Caco-2 (cell line): ENCODE data around the gene GABRP. TPM values are rescaled to one million over a fixed set of nuclear protein-coding genes. Genes with fewer than 3 reads are reported as not detected.

ENCODE experiments used
- BruUV-seq: library from RNA; stranded (reverse); fragments of 400-500 nt; replicated peaks from 2 replicates; lab custom pipeline; 2021; lab: Mats Ljungman, UMichigan
- CTCF ChIA-PET: fragments of 300-600 bp; sonication (Branson Sonifier 250); formaldehyde crosslinking; loops from one replicate; lab custom pipeline; 2022; ENCODE audit warnings: antibody characterized with exemption; lab: Charles Lee
- POLR2A ChIA-PET: fragments of 300-600 bp; sonication (Branson Sonifier 250); formaldehyde crosslinking; loops from one replicate; lab custom pipeline; 2022; ENCODE audit warnings: antibody characterized with exemption; lab: Charles Lee
- DNase-seq, 2 experiments: peaks; one replicate each; pipeline versions ENCODE4 v3.0.0 to v3.0.0-alpha.2; 2020 to 2022
- H3K27me3 ChIP-seq: replicated peaks from 2 replicates; pipeline ENCODE4 v1.6.0; 2011; ENCODE audit warnings: low read length; ENCODE audit not compliant: control insufficient read depth, insufficient read depth
- H3K36me3 ChIP-seq: 2 replicates; pipeline ENCODE4 v1.5.1; 2011; ENCODE audit warnings: low read length; ENCODE audit not compliant: control insufficient read depth, insufficient read depth
- H3K4me1 ChIP-seq: fragments of 250-450 bp; sonication (Bioruptor Pico); 2 replicates; pipeline ENCODE4 v1.5.1; 2020; ENCODE audit warnings: mild to moderate bottlenecking
- H3K4me3 ChIP-seq: 2 replicates; pipeline ENCODE4 v1.5.1; 2011; ENCODE audit warnings: low read depth, mild to moderate bottlenecking, control low read depth, low read length
- H3K9me3 ChIP-seq: fragments of 250-450 bp; sonication (Bioruptor Pico); 2 replicates; pipeline ENCODE4 v1.5.1; 2020; ENCODE audit warnings: mild to moderate bottlenecking, moderate library complexity
- H3K27ac Mint-ChIP-seq: one replicate; pipeline ENCODE4 v1.8.0; 2022; ENCODE audit warnings: mixed read lengths; ENCODE audit not compliant: unreplicated experiment
- H3K27me3 Mint-ChIP-seq: one replicate; pipeline ENCODE4 v1.8.0; 2022; ENCODE audit warnings: mixed read lengths; ENCODE audit not compliant: insufficient read depth, unreplicated experiment
- H3K36me3 Mint-ChIP-seq: one replicate; pipeline ENCODE4 v1.8.0; 2022; ENCODE audit warnings: mild to moderate bottlenecking, mixed read lengths; ENCODE audit not compliant: insufficient read depth, unreplicated experiment
- H3K4me1 Mint-ChIP-seq: one replicate; pipeline ENCODE4 v1.8.0; 2022; ENCODE audit warnings: low read depth, mixed read lengths; ENCODE audit not compliant: unreplicated experiment
- H3K4me3 Mint-ChIP-seq: one replicate; pipeline ENCODE4 v1.8.0; 2022; ENCODE audit warnings: mild to moderate bottlenecking, moderate library complexity, mixed read lengths; ENCODE audit not compliant: unreplicated experiment
- H3K9me3 Mint-ChIP-seq: one replicate; pipeline ENCODE4 v1.8.0; 2022; ENCODE audit warnings: mixed read lengths; ENCODE audit not compliant: unreplicated experiment
- intact Hi-C: fragments of 100-400 bp; cut with micrococcal nuclease; formaldehyde crosslinking; loops from one replicate; pipeline ENCODE4 v1.10.0; 2022; ENCODE audit not compliant: unreplicated experiment
- total RNA-seq: library from RNA; stranded (reverse); gene quantifications from 2 replicates; pipeline ENCODE4 v1.2.3, GENCODE V29; 2022
- TF ChIP-seq, protein P1 (sequence below), 2 experiments: fragments of 200-600 bp in 1 of 2; IDR thresholded peaks; 1 replicate in 1 of 2; 2 replicates in 1 of 2; pipeline versions ENCODE4 v1.5.1 to v1.8.0; 2011 to 2022; ENCODE audit warnings: antibody characterized with exemption in 1 of 2, control low read depth in 1 of 2, inconsistent platforms in 1 of 2, low read depth in 1 of 2, low read length in 1 of 2, mild to moderate bottlenecking in 1 of 2, moderate library complexity in 1 of 2; ENCODE audit not compliant: insufficient read depth in 1 of 2, severe bottlenecking in 1 of 2, unreplicated experiment in 1 of 2

Gene GABRP
- total RNA-seq, 1 experiment from 2014 or later: 4.8 TPM

- ChIA-PET POLR2A (no interaction called here), CTCF (no interaction called here)
- Histone ChIP-seq H3K27me3 (no peaks in the 10 kb centered on the region), H3K4me3 (no peak overlapping the region), H3K36me3 (no peaks in the 10 kb centered on the region), H3K4me1 (peaks cover 26% of the 10 kb centered on the region), H3K9me3 (no peaks in the 10 kb centered on the region)
- no peaks in the 10 kb centered on the region for H3K36me3 Mint-ChIP-seq
- no peak for DNase-seq
- no peaks in the 10 kb centered on the region for H3K9me3 Mint-ChIP-seq
- no TSS peak for BruUV-seq
- peaks cover 15% of the 10 kb centered on the region for H3K27me3 Mint-ChIP-seq
- intact Hi-C loops: loop anchor here (10.0 kb wide), 1 partner anchor 173 kb away; no protein-coding TSS in a partner anchor
- peaks cover 5% of the 10 kb centered on the region for H3K4me1 Mint-ChIP-seq
- no peak overlapping the region for H3K27ac Mint-ChIP-seq
- TF ChIP-seq, protein P1, sequence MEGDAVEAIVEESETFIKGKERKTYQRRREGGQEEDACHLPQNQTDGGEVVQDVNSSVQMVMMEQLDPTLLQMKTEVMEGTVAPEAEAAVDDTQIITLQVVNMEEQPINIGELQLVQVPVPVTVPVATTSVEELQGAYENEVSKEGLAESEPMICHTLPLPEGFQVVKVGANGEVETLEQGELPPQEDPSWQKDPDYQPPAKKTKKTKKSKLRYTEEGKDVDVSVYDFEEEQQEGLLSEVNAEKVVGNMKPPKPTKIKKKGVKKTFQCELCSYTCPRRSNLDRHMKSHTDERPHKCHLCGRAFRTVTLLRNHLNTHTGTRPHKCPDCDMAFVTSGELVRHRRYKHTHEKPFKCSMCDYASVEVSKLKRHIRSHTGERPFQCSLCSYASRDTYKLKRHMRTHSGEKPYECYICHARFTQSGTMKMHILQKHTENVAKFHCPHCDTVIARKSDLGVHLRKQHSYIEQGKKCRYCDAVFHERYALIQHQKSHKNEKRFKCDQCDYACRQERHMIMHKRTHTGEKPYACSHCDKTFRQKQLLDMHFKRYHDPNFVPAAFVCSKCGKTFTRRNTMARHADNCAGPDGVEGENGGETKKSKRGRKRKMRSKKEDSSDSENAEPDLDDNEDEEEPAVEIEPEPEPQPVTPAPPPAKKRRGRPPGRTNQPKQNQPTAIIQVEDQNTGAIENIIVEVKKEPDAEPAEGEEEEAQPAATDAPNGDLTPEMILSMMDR (IDR thresholded peaks at IDR 0.05; ENCODE audit: insufficient read depth in 1 of 2, low read depth in 1 of 2, low read length in 1 of 2, severe bottlenecking in 1 of 2, unreplicated experiment in 1 of 2): no peak
- H3K4me3 Mint-ChIP-seq: no peak overlapping the region
Observed at GRCh38 chr5:170741801-170742200, 41.7 kb upstream of the GABRP start.

GRCh38 chr5:170743876-170744212 lies 39.7 kb upstream of the GABRP start:
- H3K36me3 Mint-ChIP-seq: no peaks in the 10 kb centered on the region
- no peak overlapping the region for H3K27ac Mint-ChIP-seq
- H3K4me3 Mint-ChIP-seq: peak overlapping the region; percentile 66
- ChIA-PET CTCF (interaction anchor here (0.5 to 3.9 kb wide), 3 partner anchors 9 to 48 kb away, joined by 3 to 115 read pairs (median 3); no protein-coding TSS in a partner anchor), POLR2A (interaction anchor here (1.0 kb wide), 1 partner anchor 48 kb away, joined by 6 read pairs; no protein-coding TSS in a partner anchor)
- no peaks in the 10 kb centered on the region for H3K9me3 Mint-ChIP-seq
- TF ChIP-seq, protein P1 (IDR thresholded peaks at IDR 0.05; ENCODE audit: insufficient read depth in 1 of 2, low read depth in 1 of 2, low read length in 1 of 2, severe bottlenecking in 1 of 2, unreplicated experiment in 1 of 2): no peak
- BruUV-seq: no TSS peak
- Histone ChIP-seq H3K4me3 (no peak overlapping the region), H3K4me1 (peaks cover 34% of the 10 kb centered on the region), H3K27me3 (no peaks in the 10 kb centered on the region), H3K36me3 (no peaks in the 10 kb centered on the region), H3K9me3 (no peaks in the 10 kb centered on the region)
- DNase-seq: no peak
- peaks cover 5% of the 10 kb centered on the region for H3K4me1 Mint-ChIP-seq
- peaks cover 15% of the 10 kb centered on the region for H3K27me3 Mint-ChIP-seq
- intact Hi-C loops: loop anchor here (1.0 to 10.0 kb wide), 4 partner anchors 27 to 171 kb away; no protein-coding TSS in a partner anchor

GRCh38 chr5:170745481-170746071 lies 37.9 kb upstream of the GABRP start:
- TF ChIP-seq, protein P1 (IDR thresholded peaks at IDR 0.05; ENCODE audit: insufficient read depth in 1 of 2, low read depth in 1 of 2, low read length in 1 of 2, severe bottlenecking in 1 of 2, unreplicated experiment in 1 of 2): no peak
- BruUV-seq: no TSS peak
- ChIA-PET POLR2A (interaction anchor here (1.3 kb wide), 1 partner anchor 46 kb away, joined by 3 read pairs; no protein-coding TSS in a partner anchor), CTCF (interaction anchor here (0.5 to 3.9 kb wide), 6 partner anchors 24 to 181 kb away, joined by 3 to 115 read pairs (median 6); no protein-coding TSS in a partner anchor)
- Mint-ChIP-seq H3K27ac (peak overlapping the region; percentile 70), H3K36me3 (no peaks in the 10 kb centered on the region), H3K27me3 (peaks cover 15% of the 10 kb centered on the region), H3K4me3 (no peak overlapping the region), H3K9me3 (no peaks in the 10 kb centered on the region), H3K4me1 (peaks cover 5% of the 10 kb centered on the region)
- DNase-seq: peak; percentile 80 to 90
- H3K4me1 ChIP-seq: peaks cover 41% of the 10 kb centered on the region
- H3K36me3 ChIP-seq: no peaks in the 10 kb centered on the region
- no peaks in the 10 kb centered on the region for H3K27me3 ChIP-seq
- intact Hi-C loops: loop anchor here (1.0 to 10.0 kb wide), 6 partner anchors 12 to 597 kb away; no protein-coding TSS in a partner anchor
- no peak overlapping the region for H3K4me3 ChIP-seq
- no peaks in the 10 kb centered on the region for H3K9me3 ChIP-seq
